Measurements from ENCODE around the gene ZFPM1.
"Not testable (repeated sequence)": the region's sequence is repeated elsewhere in the genome, so short reads cannot be mapped to it uniquely, and the experiment has no call there.

ZFPM1 gene

GRCh38 chr16:88466175-88466862 is 13.2 kb downstream of the ZFPM1 start:
- DNase-seq (ENCODE audit: low read depth) = no peak

- DNase-seq (ENCODE audit: low read depth) = no peak
Observed at GRCh38 chr16:88466949-88467348, 13.9 kb downstream of the ZFPM1 start.

- no peak for DNase-seq (ENCODE audit: low read depth)
Observed at GRCh38 chr16:88467541-88467944, 14.5 kb downstream of the ZFPM1 start.

GRCh38 chr16:88468275-88469129 is 15.4 kb downstream of the ZFPM1 start:
- no peak for DNase-seq (ENCODE audit: low read depth)

GRCh38 chr16:88469615-88470395 is 16.7 kb downstream of the ZFPM1 start:
- no peak for DNase-seq (ENCODE audit: low read depth)

GRCh38 chr16:88470396-88470680 is 17.3 kb downstream of the ZFPM1 start:
- not testable (repeated sequence) for DNase-seq (ENCODE audit: low read depth)

GRCh38 chr16:88470696-88471095 is 17.6 kb downstream of the ZFPM1 start:
- DNase-seq (ENCODE audit: low read depth) = not testable (repeated sequence)

GRCh38 chr16:88471115-88471514 is 18.0 kb downstream of the ZFPM1 start:
- no peak for DNase-seq (ENCODE audit: low read depth)

GRCh38 chr16:88471575-88471974 is 18.5 kb downstream of the ZFPM1 start:
- no peak for DNase-seq (ENCODE audit: low read depth)

GRCh38 chr16:88472069-88472468 is 19.0 kb downstream of the ZFPM1 start:
- no peak for DNase-seq (ENCODE audit: low read depth)

GRCh38 chr16:88472637-88473205 is 19.6 kb downstream of the ZFPM1 start:
- no peak for DNase-seq (ENCODE audit: low read depth)

- DNase-seq (ENCODE audit: low read depth) = no peak
Observed at GRCh38 chr16:88473666-88474534, 20.8 kb downstream of the ZFPM1 start.

- DNase-seq (ENCODE audit: low read depth) = no peak
Observed at GRCh38 chr16:88475037-88475436, 22.0 kb downstream of the ZFPM1 start.

- DNase-seq (ENCODE audit: low read depth) = no peak
Observed at GRCh38 chr16:88476203-88476602, 23.1 kb downstream of the ZFPM1 start.

GRCh38 chr16:88476817-88477397 is 23.8 kb downstream of the ZFPM1 start:
- no peak for DNase-seq (ENCODE audit: low read depth)

- DNase-seq (ENCODE audit: low read depth) = no peak
Observed at GRCh38 chr16:88477631-88478519, 24.8 kb downstream of the ZFPM1 start.

GRCh38 chr16:88478889-88479792 is 26.1 kb downstream of the ZFPM1 start:
- DNase-seq (ENCODE audit: low read depth) = no peak

GRCh38 chr16:88479793-88480760 is 27.0 kb downstream of the ZFPM1 start:
- DNase-seq (ENCODE audit: low read depth) = no peak
